Fibroblast of lung (primary cell): ENCODE data around the gene MCM10. TPM values are rescaled to one million over a fixed set of nuclear protein-coding genes. Genes with fewer than 3 reads are reported as not detected.

Experiments used
- DNase-seq, 2 donors: peaks; one replicate each; pipeline versions ENCODE4 v3.0.0 to v3.0.0-alpha.2; 2010; ENCODE audit warnings: low read depth in 2 of 2
- H2AFZ ChIP-seq: 2 replicates; pipeline ENCODE4 v1.5.1; 2012; ENCODE audit warnings: low read length, control low read depth, inconsistent platforms
- H3K27ac ChIP-seq: 2 replicates; pipeline ENCODE4 v1.5.1; 2011; ENCODE audit warnings: low read length, control low read depth; ENCODE audit not compliant: insufficient read depth
- H3K27me3 ChIP-seq: 2 replicates; pipeline ENCODE4 v1.5.1; 2011; ENCODE audit warnings: mild to moderate bottlenecking, low read length; ENCODE audit not compliant: control insufficient read depth, insufficient read depth
- H3K36me3 ChIP-seq: 2 replicates; pipeline ENCODE4 v1.5.1; 2011; ENCODE audit warnings: low read length; ENCODE audit not compliant: control insufficient read depth, insufficient read depth
- H3K4me1 ChIP-seq: 2 replicates; pipeline ENCODE4 v1.5.1; 2011; ENCODE audit warnings: low read length; ENCODE audit not compliant: control insufficient read depth, insufficient read depth; ENCODE audit errors: extremely low read depth
- H3K4me2 ChIP-seq: 2 replicates; pipeline ENCODE4 v1.5.1; 2011; ENCODE audit warnings: low read length, control low read depth; ENCODE audit not compliant: insufficient read depth; ENCODE audit errors: extremely low read depth
- H3K4me3 ChIP-seq, 4 experiments: fragments of 200-600 bp in 1 of 4; sonication (generic) in 1 of 4; replicated peaks in 1 of 4; 2 replicates each; pipeline ENCODE4 v1.5.1; 2011 to 2016; ENCODE audit warnings: low read length in 4 of 4, low read depth in 3 of 4, mild to moderate bottlenecking in 3 of 4, control low read depth in 2 of 4, inconsistent platforms in 1 of 4, mixed read lengths in 1 of 4; ENCODE audit not compliant: insufficient read depth in 1 of 4; ENCODE audit errors: control extremely low read depth in 1 of 4
- H3K79me2 ChIP-seq: 2 replicates; pipeline ENCODE4 v1.5.1; 2012; ENCODE audit warnings: mild to moderate bottlenecking, low read length, inconsistent platforms; ENCODE audit not compliant: control insufficient read depth, insufficient read depth
- H3K9ac ChIP-seq: 2 replicates; pipeline ENCODE4 v1.5.1; 2011; ENCODE audit warnings: mild to moderate bottlenecking, low read length, control low read depth; ENCODE audit not compliant: insufficient read depth
- H3K9me3 ChIP-seq: 2 replicates; pipeline ENCODE4 v1.5.1; 2012; ENCODE audit warnings: low read depth, low read length; ENCODE audit not compliant: control insufficient read depth, insufficient read depth
- H4K20me1 ChIP-seq: 2 replicates; pipeline ENCODE4 v1.5.1; 2011; ENCODE audit warnings: low read length; ENCODE audit not compliant: control insufficient read depth, insufficient read depth; ENCODE audit errors: extremely low read depth
- CTCF ChIP-seq, 2 donors: IDR thresholded peaks in 1 of 2; conservative IDR thresholded peaks in 1 of 2; 1 replicate in 1 of 2; 2 replicates in 1 of 2; pipeline ENCODE4 v1.5.1; 2011 to 2012; ENCODE audit warnings: low read length in 2 of 2, control low read depth in 1 of 2, inconsistent platforms in 1 of 2, low read depth in 1 of 2, mild to moderate bottlenecking in 1 of 2
- EZH2 ChIP-seq: IDR thresholded peaks from 2 replicates; pipeline ENCODE4 v1.5.1; 2012; ENCODE audit warnings: low read length, control low read depth, mild to moderate bottlenecking; ENCODE audit errors: missing control alignments
- polyA plus RNA-seq, 2 donors: library from polyadenylated mRNA; depleted of rRNA in 1 of 2; stranded (reverse) in 1 of 2; unstranded in 1 of 2; fragments of >200 nt; gene quantifications; 2 replicates each; pipeline ENCODE4 v1.2.1, GENCODE V29; 2011 to 2012; ENCODE audit warnings: missing spikeins in 1 of 2
- total RNA-seq: library from RNA; depleted of rRNA; stranded (reverse); fragments of >200 nt; gene quantifications from 2 replicates; pipeline ENCODE4 v1.2.1, GENCODE V29; 2014

Gene MCM10
- total and polyA plus RNA-seq, 2 donors (not counting 1 experiment from before 2014, with no cell fraction given) = 0.83 to 3.1 TPM

- no peaks in the 10 kb centered on the region for H3K36me3 ChIP-seq
- no peak overlapping the region for H2AFZ ChIP-seq
- no peaks in the 10 kb centered on the region for H3K27me3 ChIP-seq
- H3K79me2 ChIP-seq = no peaks in the 10 kb centered on the region
- H3K4me2 ChIP-seq = no peak overlapping the region
- H4K20me1 ChIP-seq = no peaks in the 10 kb centered on the region
- no peak overlapping the region for H3K4me3 ChIP-seq
- H3K4me1 ChIP-seq = no peaks in the 10 kb centered on the region
- H3K9me3 ChIP-seq = no peaks in the 10 kb centered on the region
- no peak for TF ChIP-seq CTCF (conservative IDR thresholded peaks at IDR 0.05 in 1 of 2, IDR thresholded peaks at IDR 0.05 in 1 of 2; ENCODE audit: low read depth in 1 of 2, low read length in 2 of 2)
- TF ChIP-seq EZH2 = no peak
- no peak overlapping the region for H3K27ac ChIP-seq
- no peak overlapping the region for H3K9ac ChIP-seq
- no peak for DNase-seq
These were observed 61.9 kb downstream of the MCM10 start for GRCh38 chr10:13223241-13223640.

- Histone ChIP-seq H3K79me2 (no peaks in the 10 kb centered on the region), H4K20me1 (no peaks in the 10 kb centered on the region), H3K36me3 (no peaks in the 10 kb centered on the region), H3K27me3 (no peaks in the 10 kb centered on the region), H3K9ac (no peak overlapping the region), H3K9me3 (no peaks in the 10 kb centered on the region), H3K4me3 (no peak overlapping the region), H3K27ac (no peak overlapping the region), H3K4me2 (no peak overlapping the region), H3K4me1 (no peaks in the 10 kb centered on the region), H2AFZ (no peak overlapping the region)
- TF ChIP-seq CTCF (conservative IDR thresholded peaks at IDR 0.05 in 1 of 2, IDR thresholded peaks at IDR 0.05 in 1 of 2; ENCODE audit: low read depth in 1 of 2, low read length in 2 of 2) = no peak
- TF ChIP-seq EZH2 = no peak
- DNase-seq = no peak
These were observed 63.0 kb downstream of the MCM10 start for GRCh38 chr10:13224210-13224995.

DNA sequence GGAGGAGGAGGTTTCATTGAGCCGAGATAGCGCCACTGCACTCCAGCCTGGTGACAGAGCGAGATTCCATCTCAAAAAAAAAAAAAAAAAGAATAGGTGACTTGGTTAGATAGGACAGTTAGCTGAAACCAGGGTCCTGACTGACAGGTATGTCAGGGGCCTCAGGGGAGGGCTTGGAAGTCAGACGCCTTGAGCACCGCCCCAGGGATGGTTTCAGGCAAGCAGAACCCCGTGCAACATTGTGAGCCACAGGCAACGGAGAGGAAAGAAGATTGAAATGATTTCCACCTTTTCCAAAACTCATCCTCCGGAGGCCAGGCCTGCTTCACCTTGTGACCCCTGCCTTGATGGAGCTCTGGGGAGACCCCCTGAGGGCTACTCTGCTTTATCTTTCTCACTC is 64.2 kb downstream of the MCM10 start:
- TF ChIP-seq EZH2 (no peak), CTCF (conservative IDR thresholded peaks at IDR 0.05 in 1 of 2, IDR thresholded peaks at IDR 0.05 in 1 of 2; ENCODE audit: low read depth in 1 of 2, low read length in 2 of 2) (no peak)

More for the DNA sequence above, 64.2 kb downstream of the MCM10 start:
- H3K27me3 ChIP-seq = no peaks in the 10 kb centered on the region
- H2AFZ ChIP-seq = no peak overlapping the region
- no peaks in the 10 kb centered on the region for H4K20me1 ChIP-seq
- H3K79me2 ChIP-seq = no peaks in the 10 kb centered on the region
- H3K9me3 ChIP-seq = no peaks in the 10 kb centered on the region
- no peak for DNase-seq
- no peak overlapping the region for H3K9ac ChIP-seq
- no peak overlapping the region for H3K4me3 ChIP-seq
- no peaks in the 10 kb centered on the region for H3K36me3 ChIP-seq
- no peaks in the 10 kb centered on the region for H3K4me1 ChIP-seq
- no peak overlapping the region for H3K27ac ChIP-seq
- H3K4me2 ChIP-seq = no peak overlapping the region
